ENCODE data around the gene HYAL3.

GRCh38 chr3:50347187-50347813 lies 48.1 kb upstream of the HYAL3 start:
- TF ChIP-seq, protein P1, sequence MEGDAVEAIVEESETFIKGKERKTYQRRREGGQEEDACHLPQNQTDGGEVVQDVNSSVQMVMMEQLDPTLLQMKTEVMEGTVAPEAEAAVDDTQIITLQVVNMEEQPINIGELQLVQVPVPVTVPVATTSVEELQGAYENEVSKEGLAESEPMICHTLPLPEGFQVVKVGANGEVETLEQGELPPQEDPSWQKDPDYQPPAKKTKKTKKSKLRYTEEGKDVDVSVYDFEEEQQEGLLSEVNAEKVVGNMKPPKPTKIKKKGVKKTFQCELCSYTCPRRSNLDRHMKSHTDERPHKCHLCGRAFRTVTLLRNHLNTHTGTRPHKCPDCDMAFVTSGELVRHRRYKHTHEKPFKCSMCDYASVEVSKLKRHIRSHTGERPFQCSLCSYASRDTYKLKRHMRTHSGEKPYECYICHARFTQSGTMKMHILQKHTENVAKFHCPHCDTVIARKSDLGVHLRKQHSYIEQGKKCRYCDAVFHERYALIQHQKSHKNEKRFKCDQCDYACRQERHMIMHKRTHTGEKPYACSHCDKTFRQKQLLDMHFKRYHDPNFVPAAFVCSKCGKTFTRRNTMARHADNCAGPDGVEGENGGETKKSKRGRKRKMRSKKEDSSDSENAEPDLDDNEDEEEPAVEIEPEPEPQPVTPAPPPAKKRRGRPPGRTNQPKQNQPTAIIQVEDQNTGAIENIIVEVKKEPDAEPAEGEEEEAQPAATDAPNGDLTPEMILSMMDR (IDR thresholded peaks at IDR 0.05) = peak; percentile 48 to 63 (median 52)
- no peak for TF ChIP-seq POLR2A (IDR thresholded peaks at IDR 0.05)

Measured in tibial nerve (tissue), 3 donors.